Measurements from ENCODE around the gene AP2A2.
A peak's percentile ranks its signal among the peaks of the same experiment; 100 is the strongest.

AP2A2 gene

DNA sequence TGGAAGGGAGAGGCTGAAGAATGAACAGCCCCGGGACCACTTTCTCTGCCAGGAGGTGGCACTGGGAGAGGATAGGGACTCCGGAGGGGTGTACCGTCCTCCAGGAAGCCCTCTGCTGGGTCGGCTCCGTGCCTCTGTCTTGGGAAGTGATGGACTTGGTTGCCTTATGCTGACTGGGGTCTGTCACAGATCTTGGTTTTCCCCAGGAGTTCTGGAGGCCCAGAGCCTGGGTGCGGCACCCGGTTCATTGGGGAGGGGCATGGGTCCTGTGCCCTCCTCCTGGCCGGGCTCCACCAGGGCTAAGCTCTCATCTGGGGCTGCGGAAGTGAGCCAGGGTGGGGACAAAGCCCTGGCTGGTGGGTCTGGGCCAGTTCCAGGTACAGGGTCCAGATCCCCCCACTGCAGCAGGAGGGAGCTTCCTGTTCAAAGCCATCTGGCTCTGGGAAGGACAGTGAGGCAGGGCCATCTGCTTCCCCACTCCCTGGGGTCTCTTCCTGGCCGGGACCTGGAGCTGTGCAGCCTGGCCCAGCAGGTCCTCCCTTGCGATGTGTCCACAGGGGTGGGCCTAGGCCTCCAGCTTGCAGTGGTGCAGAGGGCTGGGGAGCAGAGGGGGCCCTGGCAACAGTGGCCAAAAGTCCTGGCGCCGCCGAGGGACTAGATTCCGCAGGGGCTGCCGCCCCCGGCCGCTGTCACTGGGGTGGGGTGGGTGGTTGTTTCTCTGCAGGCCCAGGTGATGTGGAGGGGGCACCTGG lies 1.1 kb upstream of the AP2A2 start:
- no peak for DNase-seq (ENCODE audit: low spot score)

- no peak for DNase-seq (ENCODE audit: low spot score)
Observed at GRCh38 chr11:925158-925495, 543 bp upstream of the AP2A2 start.

GRCh38 chr11:926341-926916 lies 759 bp downstream of the AP2A2 start:
- DNase-seq (ENCODE audit: low spot score) = peak; percentile 83

DNA sequence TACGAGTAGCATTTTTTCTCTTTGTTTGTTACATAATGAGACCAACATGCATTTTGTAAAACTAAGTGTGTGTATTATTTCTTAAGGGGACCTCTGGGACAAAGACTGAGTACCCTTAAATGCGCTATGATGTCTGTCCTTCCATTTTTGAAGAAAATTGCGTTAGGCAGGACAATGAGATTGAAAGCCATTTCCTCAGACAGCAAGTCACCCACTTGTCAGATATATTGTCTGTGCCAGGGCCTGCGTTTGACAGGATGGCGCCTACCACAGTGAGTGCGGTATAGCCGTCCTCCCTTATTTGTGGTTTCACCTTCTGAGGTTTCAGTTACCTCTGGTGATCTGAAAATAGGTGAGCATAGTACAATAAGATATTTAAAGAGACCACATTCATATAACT lies 2.2 kb downstream of the AP2A2 start:
- DNase-seq (ENCODE audit: low spot score) = no peak

GRCh38 chr11:928786-929185 lies 3.1 kb downstream of the AP2A2 start:
- DNase-seq (ENCODE audit: low spot score) = no peak

- DNase-seq (ENCODE audit: low spot score) = no peak
Observed at GRCh38 chr11:929405-929804, 3.7 kb downstream of the AP2A2 start.

DNA sequence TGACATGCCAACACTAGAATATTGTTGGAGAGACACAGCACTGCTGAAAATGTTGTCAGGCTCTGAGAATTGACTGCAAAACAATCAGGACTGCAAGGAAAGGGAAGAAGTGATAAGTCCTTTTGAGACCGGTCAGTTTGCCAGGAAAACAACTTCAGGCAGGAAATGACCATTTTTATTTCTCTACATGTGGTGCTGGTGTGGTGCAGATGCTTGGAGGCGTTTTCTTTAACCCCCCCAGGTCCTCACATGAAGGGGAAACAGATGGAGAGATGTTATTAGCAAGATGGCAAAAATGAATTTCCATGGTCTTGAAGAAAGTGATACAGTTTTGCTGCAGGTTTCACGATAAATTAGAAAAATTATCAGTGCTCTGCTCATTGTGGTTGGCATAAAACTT lies 5.7 kb downstream of the AP2A2 start:
- DNase-seq (ENCODE audit: low spot score) = no peak

DNA sequence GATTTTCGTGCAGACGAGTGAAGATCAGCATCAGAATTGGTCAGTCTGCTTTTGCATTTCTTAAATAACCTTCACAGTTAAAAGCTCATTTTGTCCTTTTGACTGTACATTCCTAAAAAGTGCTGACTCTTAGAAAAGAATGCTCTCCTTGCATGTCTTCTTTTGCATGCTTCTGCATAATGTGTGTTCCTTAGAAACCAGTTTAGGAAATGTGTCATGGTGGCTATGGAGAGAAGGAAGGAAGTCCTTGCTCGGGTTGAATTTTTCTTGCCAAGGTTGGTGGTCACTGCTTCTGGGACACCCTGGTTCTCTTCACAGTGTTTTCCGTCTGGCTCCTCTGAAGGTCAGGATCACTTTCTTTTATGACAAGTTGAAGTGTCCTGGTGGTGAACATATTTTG lies 6.8 kb downstream of the AP2A2 start:
- no peak for DNase-seq (ENCODE audit: low spot score)

DNA sequence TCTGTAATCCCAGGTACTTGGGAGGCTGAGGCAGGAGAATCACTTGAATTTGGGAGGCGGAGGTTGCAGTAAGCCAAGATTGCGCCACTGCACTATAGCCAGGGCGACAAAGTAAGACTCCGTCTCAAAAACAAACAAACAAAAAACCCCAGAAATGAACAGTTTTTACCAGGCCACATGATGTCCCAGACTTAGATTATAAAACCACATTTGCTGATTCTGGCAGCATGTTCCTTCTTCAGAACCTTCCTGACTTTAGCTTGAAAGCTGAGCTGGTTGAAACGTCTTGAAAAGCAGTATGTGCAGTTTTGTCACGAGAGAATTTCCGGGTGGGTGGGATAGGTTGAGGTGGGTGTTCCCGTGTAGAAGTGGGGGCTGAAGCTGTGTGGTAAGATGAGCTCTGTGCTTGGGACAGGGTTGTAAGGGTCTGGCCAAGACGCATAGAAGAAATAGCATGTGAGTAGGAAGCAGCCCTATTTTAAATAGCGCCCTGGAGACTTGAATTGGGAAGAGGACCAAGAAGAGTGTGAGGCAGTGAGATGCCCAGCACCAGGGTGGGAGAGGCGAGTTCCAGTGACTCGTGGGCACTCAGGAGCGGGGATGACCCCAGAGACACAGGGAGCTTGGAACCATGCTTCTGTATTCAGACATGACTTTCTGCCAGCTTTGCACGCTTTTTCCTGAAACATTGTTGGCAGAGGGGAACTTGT lies 7.6 kb downstream of the AP2A2 start:
- DNase-seq (ENCODE audit: low spot score) = no peak

- no peak for DNase-seq (ENCODE audit: low spot score)
Observed at GRCh38 chr11:933936-934335, 8.3 kb downstream of the AP2A2 start.

GRCh38 chr11:934527-934926 lies 8.9 kb downstream of the AP2A2 start:
- DNase-seq (ENCODE audit: low spot score) = no peak

GRCh38 chr11:936199-936598 lies 10.5 kb downstream of the AP2A2 start:
- DNase-seq (ENCODE audit: low spot score) = no peak

- no peak for DNase-seq (ENCODE audit: low spot score)
Observed at GRCh38 chr11:937841-938261, 12.2 kb downstream of the AP2A2 start.

DNA sequence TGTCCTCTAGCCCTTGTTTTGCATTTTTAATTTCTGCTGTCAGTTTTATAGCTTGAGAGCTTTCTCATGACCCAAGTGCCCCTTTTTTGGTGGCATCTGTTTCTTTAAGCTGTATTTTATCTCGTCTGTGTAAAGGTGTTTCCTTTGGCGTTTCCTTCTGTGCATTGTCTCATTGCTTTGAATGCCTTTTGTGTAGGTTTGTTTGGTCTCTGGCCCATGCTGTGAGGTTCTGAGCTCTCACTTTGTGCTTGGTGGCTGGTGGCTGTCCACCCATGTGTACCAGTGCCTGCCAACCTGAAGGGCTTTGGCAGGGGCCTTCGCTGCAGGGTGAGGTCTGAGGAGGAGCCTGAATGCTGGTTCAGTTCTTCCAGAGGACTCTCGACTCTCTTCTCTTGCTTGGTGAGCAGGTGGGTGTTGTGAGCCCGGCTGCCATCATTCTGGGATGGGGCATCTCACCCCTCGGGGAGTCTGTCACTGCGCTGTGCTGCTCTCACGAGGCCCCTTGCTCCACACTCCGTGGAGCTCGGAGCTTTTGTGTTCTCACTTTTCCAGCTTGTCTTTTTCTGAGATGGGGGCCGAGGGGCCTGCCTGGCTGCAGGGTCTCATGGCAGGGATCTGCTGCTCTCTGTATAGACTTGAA lies 14.9 kb downstream of the AP2A2 start:
- no peak for DNase-seq (ENCODE audit: low spot score)

GRCh38 chr11:942823-943222 lies 17.2 kb downstream of the AP2A2 start:
- peak; percentile 40 for DNase-seq (ENCODE audit: low spot score)

GRCh38 chr11:944711-945470 lies 19.2 kb downstream of the AP2A2 start:
- peak; percentile 22 for DNase-seq (ENCODE audit: low spot score)

DNA sequence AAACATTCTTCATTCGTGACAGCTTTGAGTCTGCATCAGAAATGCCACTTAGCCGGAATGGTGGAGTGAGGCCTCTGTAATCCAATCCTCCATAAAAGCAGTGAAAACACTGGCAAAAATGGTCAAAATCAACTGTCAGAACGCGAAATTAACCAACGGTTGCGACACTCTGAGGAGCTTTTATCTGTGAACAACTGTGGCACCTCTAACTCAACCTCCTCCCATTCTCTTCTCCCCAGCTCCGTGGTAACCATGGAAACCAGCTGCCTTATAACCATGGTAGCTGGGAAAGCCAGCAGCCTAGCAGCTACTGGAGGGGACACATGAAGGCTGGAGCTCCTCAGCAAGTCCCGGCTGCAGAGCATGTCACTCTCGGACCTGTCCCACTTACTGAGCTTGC lies 20.3 kb downstream of the AP2A2 start:
- no peak for DNase-seq (ENCODE audit: low spot score)

GRCh38 chr11:947744-948143 lies 22.1 kb downstream of the AP2A2 start:
- DNase-seq (ENCODE audit: low spot score) = no peak

- DNase-seq (ENCODE audit: low spot score) = no peak
Observed at GRCh38 chr11:951507-951906, 25.8 kb downstream of the AP2A2 start.

DNA sequence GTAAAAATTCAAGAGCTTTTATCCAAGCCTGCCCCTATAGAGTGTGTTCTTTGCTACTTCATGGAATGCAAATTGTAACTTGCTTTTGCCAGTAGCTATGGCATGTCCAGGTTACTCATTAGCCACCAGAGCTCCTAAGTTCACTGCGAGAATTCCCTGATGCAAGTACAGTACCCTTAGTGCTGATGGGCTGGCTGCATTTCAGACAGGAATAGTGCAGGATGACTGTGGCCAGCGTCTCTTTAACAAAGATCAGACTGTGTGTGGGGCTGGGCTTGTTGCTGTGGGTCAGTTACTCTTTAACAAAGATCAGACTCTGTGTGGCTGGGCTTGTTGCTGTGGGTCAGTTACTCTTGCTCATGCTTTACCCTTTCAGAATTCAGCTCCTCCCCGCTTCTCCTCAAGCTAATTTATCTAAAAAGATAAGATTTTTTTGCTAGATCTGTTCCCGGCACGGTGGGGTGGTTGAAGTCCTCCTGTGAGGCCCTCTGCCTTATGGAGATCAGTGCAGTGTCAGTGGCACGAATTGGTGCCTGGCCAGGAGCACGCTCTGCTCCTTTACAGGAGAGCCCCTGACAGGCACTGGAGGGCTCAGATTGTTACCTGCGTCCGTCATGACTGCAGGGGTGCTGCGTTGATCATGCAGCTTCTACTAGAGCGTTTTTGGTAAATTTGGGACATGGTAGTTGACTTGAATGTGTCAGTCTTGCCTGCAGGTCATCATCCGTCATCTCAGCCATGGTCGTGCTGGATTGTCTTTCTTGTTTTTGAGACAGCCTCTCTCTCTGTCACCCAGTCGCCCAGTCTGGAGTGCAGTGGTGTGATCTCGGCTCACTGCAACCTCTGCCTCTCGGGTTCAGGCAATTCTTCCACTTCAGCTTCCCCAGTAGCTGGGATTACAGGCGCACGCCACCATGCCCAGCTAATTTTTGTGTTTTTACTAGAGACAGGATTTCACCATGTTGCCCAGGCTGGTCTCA lies 27.0 kb downstream of the AP2A2 start:
- DNase-seq (ENCODE audit: low spot score) = peak; percentile 16

DNA sequence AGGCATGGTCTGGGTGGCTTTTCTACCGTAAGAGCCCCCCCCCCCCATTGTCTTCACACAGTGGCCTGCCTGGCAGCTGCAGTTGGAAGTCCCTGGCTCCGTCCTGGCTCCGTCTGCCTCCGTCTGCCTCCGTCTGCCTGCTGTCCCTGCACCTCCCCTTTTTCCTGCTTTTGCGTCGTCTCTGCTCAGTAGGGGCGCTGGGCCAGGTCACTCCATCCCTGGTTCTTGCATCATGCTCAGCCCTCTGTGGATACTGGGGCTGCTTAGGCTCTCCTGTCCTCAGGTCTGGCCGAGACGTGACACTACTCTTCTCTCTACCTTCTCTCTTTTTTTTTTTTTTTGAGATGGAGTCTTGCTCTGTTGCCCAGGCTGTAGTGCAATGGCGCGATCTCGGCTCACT lies 27.8 kb downstream of the AP2A2 start:
- DNase-seq (ENCODE audit: low spot score) = no peak
